Choroid plexus epithelial cell (primary cell): Measurements from ENCODE around the gene FGF9.

Source experiments
- DNase-seq: peaks from one replicate; pipeline ENCODE4 v3.0.0-alpha.2; 2010; ENCODE audit warnings: low read depth
- H3K4me3 ChIP-seq: 2 replicates; pipeline ENCODE4 v1.5.1; 2011; ENCODE audit warnings: low read depth, mild to moderate bottlenecking, control low read depth, low read length, moderate library complexity
- CTCF ChIP-seq: conservative IDR thresholded peaks from 2 replicates; pipeline ENCODE4 v1.5.1; 2011; ENCODE audit warnings: low read depth, mild to moderate bottlenecking, control low read depth, inconsistent platforms, low read length, moderate library complexity

FGF9 gene

GRCh38 chr13:21685485-21686064 is 14.7 kb downstream of the FGF9 start:
- no peak overlapping the region for H3K4me3 ChIP-seq
- no peak for DNase-seq
- no peak for TF ChIP-seq CTCF

GRCh38 chr13:21686751-21687391 is 16.0 kb downstream of the FGF9 start:
- no peak for TF ChIP-seq CTCF
- no peak for DNase-seq
- H3K4me3 ChIP-seq, result no peak overlapping the region

- no peak for TF ChIP-seq CTCF
- H3K4me3 ChIP-seq, result no peak overlapping the region
- DNase-seq, result no peak
Observed at GRCh38 chr13:21688056-21688455, 17.2 kb downstream of the FGF9 start.

GRCh38 chr13:21689097-21689496 is 18.2 kb downstream of the FGF9 start:
- TF ChIP-seq CTCF, result no peak
- DNase-seq, result no peak
- H3K4me3 ChIP-seq, result no peak overlapping the region

GRCh38 chr13:21690955-21691354 is 20.1 kb downstream of the FGF9 start:
- no peak for DNase-seq
- H3K4me3 ChIP-seq, result no peak overlapping the region
- no peak for TF ChIP-seq CTCF

GRCh38 chr13:21691500-21691899 is 20.6 kb downstream of the FGF9 start:
- TF ChIP-seq CTCF, result no peak
- H3K4me3 ChIP-seq, result no peak overlapping the region
- DNase-seq, result no peak

- H3K4me3 ChIP-seq, result no peak overlapping the region
- no peak for DNase-seq
- no peak for TF ChIP-seq CTCF
Observed at GRCh38 chr13:21691928-21692327, 21.1 kb downstream of the FGF9 start.
